WTC11 (cell line): Measurements from ENCODE around the gene UBN1. TPM values are rescaled to one million over a fixed set of nuclear protein-coding genes. Genes with fewer than 3 reads are reported as not detected.

ENCODE experiments used
- ATAC-seq: fragments of 200-7000 bp; cut with Tn5 transposase; 2 replicates; pipeline ENCODE4 v1.10.0; 2021; ENCODE audit warnings: mild to moderate bottlenecking, moderate library complexity
- CTCF ChIA-PET: fragments of 300-600 bp; sonication (Branson Sonifier 250); formaldehyde crosslinking; loops from one replicate; lab custom pipeline; 2021; ENCODE audit warnings: antibody characterized with exemption; lab: Charles Lee
- POLR2A ChIA-PET: fragments of 350-600 bp; sonication (Branson Sonifier 250); formaldehyde crosslinking; loops from one replicate; lab custom pipeline; 2021; ENCODE audit warnings: antibody characterized with exemption; lab: Charles Lee
- DNase-seq: peaks from one replicate; pipeline ENCODE4 v3.0.0; 2021; ENCODE audit warnings: low spot score
- H3K27ac Mint-ChIP-seq: 2 replicates; pipeline ENCODE4 v1.8.0; 2021; ENCODE audit warnings: mixed read lengths
- H3K27me3 Mint-ChIP-seq: 2 replicates; pipeline ENCODE4 v1.8.0; 2021; ENCODE audit warnings: low read depth, mild to moderate bottlenecking, moderate library complexity, mixed read lengths
- H3K36me3 Mint-ChIP-seq: 2 replicates; pipeline ENCODE4 v1.8.0; 2021; ENCODE audit warnings: mixed read lengths
- H3K4me1 Mint-ChIP-seq: 2 replicates; pipeline ENCODE4 v1.8.0; 2022; ENCODE audit warnings: mixed read lengths
- H3K4me3 Mint-ChIP-seq: 2 replicates; pipeline ENCODE4 v1.8.0; 2021; ENCODE audit warnings: mild to moderate bottlenecking, moderate library complexity, mixed read lengths
- H3K9me3 Mint-ChIP-seq: 2 replicates; pipeline ENCODE4 v1.8.0; 2021; ENCODE audit warnings: mixed read lengths
- ATF2 ChIP-seq: sonication (generic); formaldehyde crosslinking; IDR thresholded peaks from 2 replicates; pipeline ENCODE4 v1.8.1; 2022; ENCODE audit warnings: low read depth, missing genetic modification reagents, borderline replicate concordance
- CREB1 ChIP-seq: sonication (generic); formaldehyde crosslinking; IDR thresholded peaks from 2 replicates; pipeline ENCODE4 v1.8.0; 2023; ENCODE audit warnings: mild to moderate bottlenecking, missing genetic modification reagents
- EMX1 ChIP-seq: fragments of 250-450 bp; sonication (Bioruptor Pico); IDR thresholded peaks from 2 replicates; pipeline ENCODE4 v1.8.0; 2021; ENCODE audit warnings: mild to moderate bottlenecking
- HMGA2 ChIP-seq: fragments of 250-450 bp; sonication (Bioruptor Pico); IDR thresholded peaks from 2 replicates; pipeline ENCODE4 v1.4.0; 2021; ENCODE audit warnings: mild to moderate bottlenecking, moderate library complexity
- IRF1 ChIP-seq: sonication (generic); formaldehyde crosslinking; IDR thresholded peaks from 2 replicates; pipeline ENCODE4 v1.8.0; 2023; ENCODE audit warnings: missing genetic modification reagents
- IRF2 ChIP-seq: sonication (generic); formaldehyde crosslinking; IDR thresholded peaks from 2 replicates; pipeline ENCODE4 v1.8.0; 2022; ENCODE audit warnings: low read depth, missing genetic modification reagents, borderline replicate concordance
- JAZF1 ChIP-seq: fragments of 250-450 bp; sonication (Bioruptor Pico); IDR thresholded peaks from 2 replicates; pipeline ENCODE4 v1.9.0; 2021; ENCODE audit warnings: moderate library complexity, mild to moderate bottlenecking, inconsistent platforms
- NFATC4 ChIP-seq: fragments of 250-450 bp; sonication (Bioruptor Pico); IDR thresholded peaks from 2 replicates; pipeline ENCODE4 v1.9.0; 2021; ENCODE audit warnings: mild to moderate bottlenecking
- NR3C1 ChIP-seq: sonication (generic); formaldehyde crosslinking; conservative IDR thresholded peaks from 2 replicates; pipeline ENCODE4 v1.8.1; 2023; ENCODE audit warnings: low read depth, mild to moderate bottlenecking, missing genetic modification reagents
- RORB ChIP-seq: fragments of 250-450 bp; sonication (Bioruptor Pico); IDR thresholded peaks from 2 replicates; pipeline ENCODE4 v1.9.0; 2021; ENCODE audit warnings: mild to moderate bottlenecking
- SMAD4 ChIP-seq: sonication (generic); formaldehyde crosslinking; IDR thresholded peaks from 2 replicates; pipeline ENCODE4 v1.8.0; 2022; ENCODE audit warnings: mild to moderate bottlenecking, missing genetic modification reagents
- TP53 ChIP-seq: sonication (generic); formaldehyde crosslinking; IDR thresholded peaks from 2 replicates; pipeline ENCODE4 v1.8.1; 2023; ENCODE audit warnings: mild to moderate bottlenecking, missing genetic modification reagents
- ZNF317 ChIP-seq: sonication (generic); formaldehyde crosslinking; IDR thresholded peaks from 2 replicates; pipeline ENCODE4 v1.8.1; 2023; ENCODE audit warnings: low read depth, mild to moderate bottlenecking, moderate library complexity, missing genetic modification reagents, borderline replicate concordance
- ZNF416 ChIP-seq: fragments of 250-450 bp; sonication (Bioruptor Pico); IDR thresholded peaks from 2 replicates; pipeline ENCODE4 v1.9.0; 2021; ENCODE audit warnings: mild to moderate bottlenecking, inconsistent platforms
- ZNF671 ChIP-seq: fragments of 250-450 bp; sonication (Bioruptor Pico); IDR thresholded peaks from 2 replicates; pipeline ENCODE4 v1.8.0; 2021; ENCODE audit warnings: mild to moderate bottlenecking
- total RNA-seq: library from RNA; stranded (reverse); gene quantifications from 3 replicates; pipeline ENCODE4 v1.2.3, GENCODE V29; 2021
- TF ChIP-seq, protein P1 (sequence below): sonication (generic); formaldehyde crosslinking; IDR thresholded peaks from 2 replicates; pipeline ENCODE4 v1.8.1; 2022; ENCODE audit warnings: low read depth, mild to moderate bottlenecking, moderate library complexity, missing genetic modification reagents, borderline replicate concordance
- TF ChIP-seq, protein P2 (sequence below): fragments of 250-450 bp; sonication (Bioruptor Pico); IDR thresholded peaks from 2 replicates; pipeline ENCODE4 v1.9.0; 2021; ENCODE audit warnings: mild to moderate bottlenecking
- TF ChIP-seq, protein P3 (sequence below): fragments of 250-450 bp; sonication (Bioruptor Pico); IDR thresholded peaks from 2 replicates; pipeline ENCODE4 v2.1.2; 2022; ENCODE audit warnings: mild to moderate bottlenecking, moderate library complexity
- TF ChIP-seq, protein P4 (sequence below): fragments of 250-450 bp; sonication (Bioruptor Pico); IDR thresholded peaks from 2 replicates; pipeline ENCODE4 v1.9.0; 2021; ENCODE audit warnings: mild to moderate bottlenecking
- TF ChIP-seq, protein P5 (sequence below): sonication (generic); formaldehyde crosslinking; IDR thresholded peaks from 2 replicates; pipeline ENCODE4 v1.8.0; 2022; ENCODE audit warnings: mild to moderate bottlenecking, missing genetic modification reagents

The UBN1 gene
- total RNA-seq, 1 experiment from 2014 or later = 38.5 TPM

DNA sequence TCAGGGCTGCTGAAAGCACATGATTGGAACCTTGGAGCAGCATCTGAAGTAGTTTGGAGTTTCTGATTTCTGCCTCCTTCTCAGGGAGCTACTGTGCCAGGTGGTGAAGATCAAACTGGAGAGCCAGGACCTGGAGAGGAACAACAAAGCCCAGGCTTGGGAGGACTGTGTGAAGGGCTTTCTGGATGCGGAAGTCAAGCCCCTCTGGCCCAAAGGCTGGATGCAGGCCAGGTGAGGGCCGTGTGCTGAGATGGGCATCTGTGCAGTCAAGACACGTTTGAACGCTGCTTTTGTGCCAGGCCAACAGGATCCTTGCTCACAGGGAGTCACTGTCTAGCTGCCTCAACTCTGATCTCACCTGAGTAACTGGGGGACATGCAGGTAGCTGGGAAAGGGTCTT lies 23.8 kb downstream of the UBN1 start:
- DNase-seq = no peak
- no peaks in the 10 kb centered on the region for H3K9me3 Mint-ChIP-seq
- no peak for TF ChIP-seq CREB1 (CRISPR knock-in tag)
- no peak for TF ChIP-seq ZNF671 (CRISPR knock-in tag)
- TF ChIP-seq ATF2 = no peak
- no peak for TF ChIP-seq ZNF317
- TF ChIP-seq HMGA2 (CRISPR knock-in tag) = no peak
- no peak for TF ChIP-seq TP53
- TF ChIP-seq, protein P1, sequence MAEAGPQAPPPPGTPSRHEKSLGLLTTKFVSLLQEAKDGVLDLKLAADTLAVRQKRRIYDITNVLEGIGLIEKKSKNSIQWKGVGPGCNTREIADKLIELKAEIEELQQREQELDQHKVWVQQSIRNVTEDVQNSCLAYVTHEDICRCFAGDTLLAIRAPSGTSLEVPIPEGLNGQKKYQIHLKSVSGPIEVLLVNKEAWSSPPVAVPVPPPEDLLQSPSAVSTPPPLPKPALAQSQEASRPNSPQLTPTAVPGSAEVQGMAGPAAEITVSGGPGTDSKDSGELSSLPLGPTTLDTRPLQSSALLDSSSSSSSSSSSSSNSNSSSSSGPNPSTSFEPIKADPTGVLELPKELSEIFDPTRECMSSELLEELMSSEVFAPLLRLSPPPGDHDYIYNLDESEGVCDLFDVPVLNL (CRISPR knock-in tag) = no peak
- no peak for TF ChIP-seq ZNF416 (CRISPR knock-in tag)
- TF ChIP-seq, protein P2, sequence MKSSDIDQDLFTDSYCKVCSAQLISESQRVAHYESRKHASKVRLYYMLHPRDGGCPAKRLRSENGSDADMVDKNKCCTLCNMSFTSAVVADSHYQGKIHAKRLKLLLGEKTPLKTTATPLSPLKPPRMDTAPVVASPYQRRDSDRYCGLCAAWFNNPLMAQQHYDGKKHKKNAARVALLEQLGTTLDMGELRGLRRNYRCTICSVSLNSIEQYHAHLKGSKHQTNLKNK (CRISPR knock-in tag) = no peak
- no peak for TF ChIP-seq JAZF1 (CRISPR knock-in tag)
- TF ChIP-seq NR3C1 (CRISPR knock-in tag) = no peak
- no peak for TF ChIP-seq IRF2
- TF ChIP-seq NFATC4 (CRISPR knock-in tag) = no peak
- no peak for TF ChIP-seq IRF1 (CRISPR knock-in tag)
- TF ChIP-seq, protein P3, sequence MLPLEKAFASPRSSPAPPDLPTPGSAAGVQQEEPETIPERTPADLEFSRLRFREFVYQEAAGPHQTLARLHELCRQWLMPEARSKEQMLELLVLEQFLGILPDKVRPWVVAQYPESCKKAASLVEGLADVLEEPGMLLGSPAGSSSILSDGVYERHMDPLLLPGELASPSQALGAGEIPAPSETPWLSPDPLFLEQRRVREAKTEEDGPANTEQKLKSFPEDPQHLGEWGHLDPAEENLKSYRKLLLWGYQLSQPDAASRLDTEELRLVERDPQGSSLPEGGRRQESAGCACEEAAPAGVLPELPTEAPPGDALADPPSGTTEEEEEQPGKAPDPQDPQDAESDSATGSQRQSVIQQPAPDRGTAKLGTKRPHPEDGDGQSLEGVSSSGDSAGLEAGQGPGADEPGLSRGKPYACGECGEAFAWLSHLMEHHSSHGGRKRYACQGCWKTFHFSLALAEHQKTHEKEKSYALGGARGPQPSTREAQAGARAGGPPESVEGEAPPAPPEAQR (CRISPR knock-in tag) = no peak
- no peak for TF ChIP-seq RORB (CRISPR knock-in tag)
- TF ChIP-seq, protein P4, sequence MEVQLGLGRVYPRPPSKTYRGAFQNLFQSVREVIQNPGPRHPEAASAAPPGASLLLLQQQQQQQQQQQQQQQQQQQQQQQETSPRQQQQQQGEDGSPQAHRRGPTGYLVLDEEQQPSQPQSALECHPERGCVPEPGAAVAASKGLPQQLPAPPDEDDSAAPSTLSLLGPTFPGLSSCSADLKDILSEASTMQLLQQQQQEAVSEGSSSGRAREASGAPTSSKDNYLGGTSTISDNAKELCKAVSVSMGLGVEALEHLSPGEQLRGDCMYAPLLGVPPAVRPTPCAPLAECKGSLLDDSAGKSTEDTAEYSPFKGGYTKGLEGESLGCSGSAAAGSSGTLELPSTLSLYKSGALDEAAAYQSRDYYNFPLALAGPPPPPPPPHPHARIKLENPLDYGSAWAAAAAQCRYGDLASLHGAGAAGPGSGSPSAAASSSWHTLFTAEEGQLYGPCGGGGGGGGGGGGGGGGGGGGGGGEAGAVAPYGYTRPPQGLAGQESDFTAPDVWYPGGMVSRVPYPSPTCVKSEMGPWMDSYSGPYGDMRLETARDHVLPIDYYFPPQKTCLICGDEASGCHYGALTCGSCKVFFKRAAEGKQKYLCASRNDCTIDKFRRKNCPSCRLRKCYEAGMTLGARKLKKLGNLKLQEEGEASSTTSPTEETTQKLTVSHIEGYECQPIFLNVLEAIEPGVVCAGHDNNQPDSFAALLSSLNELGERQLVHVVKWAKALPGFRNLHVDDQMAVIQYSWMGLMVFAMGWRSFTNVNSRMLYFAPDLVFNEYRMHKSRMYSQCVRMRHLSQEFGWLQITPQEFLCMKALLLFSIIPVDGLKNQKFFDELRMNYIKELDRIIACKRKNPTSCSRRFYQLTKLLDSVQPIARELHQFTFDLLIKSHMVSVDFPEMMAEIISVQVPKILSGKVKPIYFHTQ = no peak
- no peak for TF ChIP-seq EMX1 (CRISPR knock-in tag)
- TF ChIP-seq, protein P5, sequence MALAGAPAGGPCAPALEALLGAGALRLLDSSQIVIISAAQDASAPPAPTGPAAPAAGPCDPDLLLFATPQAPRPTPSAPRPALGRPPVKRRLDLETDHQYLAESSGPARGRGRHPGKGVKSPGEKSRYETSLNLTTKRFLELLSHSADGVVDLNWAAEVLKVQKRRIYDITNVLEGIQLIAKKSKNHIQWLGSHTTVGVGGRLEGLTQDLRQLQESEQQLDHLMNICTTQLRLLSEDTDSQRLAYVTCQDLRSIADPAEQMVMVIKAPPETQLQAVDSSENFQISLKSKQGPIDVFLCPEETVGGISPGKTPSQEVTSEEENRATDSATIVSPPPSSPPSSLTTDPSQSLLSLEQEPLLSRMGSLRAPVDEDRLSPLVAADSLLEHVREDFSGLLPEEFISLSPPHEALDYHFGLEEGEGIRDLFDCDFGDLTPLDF = no peak
- TF ChIP-seq SMAD4 (CRISPR knock-in tag) = no peak
- H3K27me3 Mint-ChIP-seq = no peaks in the 10 kb centered on the region
- CTCF ChIA-PET = no interaction called here
- H3K4me1 Mint-ChIP-seq = no peaks in the 10 kb centered on the region
- no peak overlapping the region for H3K4me3 Mint-ChIP-seq
- no peak for ATAC-seq
- no peak overlapping the region for H3K27ac Mint-ChIP-seq
- POLR2A ChIA-PET = no interaction called here
- peaks cover 62% of the 10 kb centered on the region for H3K36me3 Mint-ChIP-seq
